Measurements from ENCODE around the gene KCNJ10.

KCNJ10 gene

GRCh38 chr1:160020196-160020595 lies 49.8 kb downstream of the KCNJ10 start:
- no peak for DNase-seq

GRCh38 chr1:160018900-160019299 lies 51.1 kb downstream of the KCNJ10 start:
- no peak for DNase-seq

- DNase-seq = no peak
These were observed 51.6 kb downstream of the KCNJ10 start for GRCh38 chr1:160018347-160018746.

GRCh38 chr1:160017592-160017991 lies 52.4 kb downstream of the KCNJ10 start:
- DNase-seq = no peak

DNA sequence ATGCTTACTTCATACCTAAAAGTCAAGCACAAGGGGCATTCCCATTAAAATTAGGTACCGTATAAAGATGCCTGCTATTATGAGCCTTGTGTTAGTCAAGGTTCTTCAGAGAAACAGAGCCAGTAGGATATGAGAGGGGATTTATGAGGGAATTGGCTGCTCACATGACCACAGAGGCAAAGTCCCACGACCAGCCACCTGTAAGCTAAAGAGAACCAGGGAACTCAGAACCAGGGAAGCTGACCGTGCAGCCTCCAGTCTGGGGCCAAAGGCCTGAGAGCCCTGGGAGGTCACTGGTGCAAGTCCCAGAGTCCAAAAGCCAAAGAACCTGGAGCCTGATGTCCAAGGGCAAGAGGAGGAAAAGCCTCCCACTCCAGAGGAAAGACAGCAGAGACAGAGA lies 58.2 kb downstream of the KCNJ10 start:
- DNase-seq = no peak

GRCh38 chr1:160009801-160010200 lies 60.2 kb downstream of the KCNJ10 start:
- no peak for DNase-seq

GRCh38 chr1:160009081-160009480 lies 60.9 kb downstream of the KCNJ10 start:
- DNase-seq = no peak

DNA sequence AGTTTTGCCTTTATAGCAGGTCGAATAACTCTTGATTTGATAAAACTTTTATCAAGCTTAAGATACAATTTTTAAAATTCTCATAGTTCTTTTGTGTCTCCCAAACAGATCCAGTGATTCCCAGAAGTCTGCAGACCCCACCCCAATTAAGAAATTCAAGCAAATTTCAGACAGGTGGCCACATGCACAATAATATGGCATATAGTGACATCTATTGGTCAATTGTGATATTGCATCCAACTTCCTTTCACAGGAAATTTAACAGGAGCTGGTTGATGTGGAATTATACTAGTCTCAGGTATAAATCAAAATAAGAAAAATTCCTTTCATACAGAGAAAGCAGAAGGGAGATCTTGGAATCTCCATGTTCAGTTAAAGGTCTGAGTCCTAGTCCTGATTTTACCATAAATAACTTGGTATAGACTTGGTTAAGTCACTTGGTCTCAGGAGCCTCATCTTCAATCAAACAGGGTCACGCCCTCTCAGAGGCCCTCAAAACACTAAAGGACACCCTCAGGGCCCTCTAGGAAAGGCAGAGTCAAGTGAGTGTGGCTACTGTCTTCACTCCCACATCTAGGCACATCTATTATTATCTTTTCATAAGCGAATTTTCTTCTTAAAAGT lies 62.3 kb downstream of the KCNJ10 start:
- DNase-seq = no peak

DNA sequence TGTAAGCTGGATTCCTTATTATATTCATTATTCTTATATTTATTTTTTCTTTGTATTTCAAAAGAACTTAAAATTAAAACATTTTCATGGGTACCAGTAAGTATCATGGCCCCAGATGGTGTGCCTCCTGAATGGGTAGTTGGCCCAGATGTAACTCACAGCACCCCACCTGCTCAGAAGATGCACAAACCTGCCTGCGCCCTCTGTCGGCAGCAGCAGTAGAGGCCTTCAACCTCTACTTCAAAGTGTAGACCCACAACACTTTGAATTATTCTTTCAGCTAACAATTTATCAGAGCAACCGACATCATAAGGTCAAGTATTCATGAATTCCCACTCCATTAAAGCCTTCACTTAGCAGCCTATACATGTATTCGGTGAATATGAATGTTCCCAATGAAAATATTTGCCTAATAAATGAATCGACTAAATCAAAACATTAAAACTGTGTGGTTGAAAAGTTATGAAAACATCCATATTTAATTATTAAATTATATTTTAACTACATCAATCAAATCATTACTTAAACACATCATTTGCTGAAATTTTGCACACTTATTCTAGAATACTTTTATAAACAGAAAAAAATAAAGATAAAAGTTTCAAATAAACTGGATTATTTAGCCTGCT lies 63.5 kb downstream of the KCNJ10 start:
- peak; percentile 43 for DNase-seq

- no peak for DNase-seq
These were observed 64.9 kb downstream of the KCNJ10 start for GRCh38 chr1:160005070-160005469.

GRCh38 chr1:160004425-160004824 lies 65.5 kb downstream of the KCNJ10 start:
- DNase-seq = no peak

DNA sequence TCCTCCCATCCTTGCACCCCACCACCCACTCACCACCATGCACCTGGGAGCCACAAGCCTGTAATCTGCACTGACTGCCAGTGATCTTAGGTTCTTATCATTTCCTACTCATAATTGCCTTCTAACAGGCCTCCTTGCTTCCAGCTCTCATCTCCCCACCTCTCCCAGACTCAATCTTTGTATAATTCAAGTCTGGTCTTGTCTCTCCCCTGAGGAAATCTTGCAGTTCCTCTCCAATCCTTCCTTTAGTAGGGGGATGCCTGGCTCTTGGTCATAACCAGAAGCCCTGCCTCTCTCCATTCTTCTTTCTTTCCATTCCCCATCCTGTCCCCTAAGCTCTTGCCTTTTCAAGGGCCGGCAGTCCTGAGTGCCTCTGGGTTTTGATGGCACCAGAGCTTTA lies 66.0 kb downstream of the KCNJ10 start:
- DNase-seq = no peak

DNA sequence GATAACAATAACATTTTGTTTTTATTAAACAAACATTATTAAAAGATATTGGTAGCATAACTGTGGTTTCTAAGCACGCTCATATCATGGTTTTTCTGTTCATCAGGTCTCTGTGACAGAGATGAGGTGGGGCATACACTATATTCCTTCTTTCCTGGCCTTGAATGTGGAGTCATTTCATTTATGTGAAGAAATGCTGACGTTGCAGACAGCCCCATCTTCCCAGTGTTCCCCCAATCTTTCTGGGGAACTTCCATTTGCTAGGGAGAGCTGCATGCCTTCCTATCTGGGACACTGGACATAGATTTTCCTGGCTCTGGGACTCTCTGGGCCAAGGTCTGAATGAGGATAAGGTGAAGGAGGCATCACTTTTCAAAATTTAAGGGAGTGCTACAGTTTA lies 68.5 kb downstream of the KCNJ10 start:
- no peak for DNase-seq

DNA sequence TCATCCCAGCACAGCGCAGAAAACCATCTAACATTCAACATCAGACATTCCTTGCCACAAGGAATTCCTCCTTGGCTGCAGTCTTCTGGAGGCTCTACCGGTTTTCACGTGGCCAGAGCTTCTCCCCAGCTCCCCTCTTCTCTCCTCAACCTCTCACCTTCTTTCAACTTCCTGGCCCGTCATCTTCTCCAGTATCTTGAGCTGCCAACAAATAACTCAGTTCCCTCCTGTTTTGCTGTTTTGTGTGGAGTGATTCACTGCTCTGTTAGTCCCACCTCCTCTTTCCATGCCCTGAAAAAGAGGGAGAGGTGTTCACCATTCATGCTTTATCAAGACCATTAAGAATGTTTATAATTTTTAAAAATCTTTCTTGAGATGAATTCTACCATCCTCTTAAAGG lies 70.8 kb downstream of the KCNJ10 start:
- no peak for DNase-seq

- no peak for DNase-seq
These were observed 73.3 kb downstream of the KCNJ10 start for GRCh38 chr1:159996653-159997052.

GRCh38 chr1:159994896-159995295 lies 75.1 kb downstream of the KCNJ10 start:
- no peak for DNase-seq

DNA sequence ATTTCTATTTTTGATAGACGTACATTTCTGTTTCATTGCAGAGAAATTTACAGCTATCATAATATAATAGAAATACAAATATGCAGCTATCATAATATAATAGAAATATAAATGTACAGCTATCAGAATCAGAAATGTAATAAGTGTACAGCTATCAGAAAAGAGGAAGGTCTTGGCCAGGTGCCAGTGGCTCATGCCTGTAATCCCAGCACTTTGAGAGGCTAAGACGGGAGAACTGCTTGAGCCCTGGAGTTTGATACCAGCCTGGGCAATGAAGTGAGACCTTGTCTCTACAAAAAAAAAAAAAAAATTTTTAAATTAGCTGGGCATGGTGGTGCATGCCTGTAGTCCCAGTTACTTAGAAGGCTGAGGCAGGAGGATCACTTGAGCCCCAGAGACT lies 76.0 kb downstream of the KCNJ10 start:
- DNase-seq = no peak

- DNase-seq = no peak
These were observed 77.8 kb downstream of the KCNJ10 start for GRCh38 chr1:159992161-159992560.

DNA sequence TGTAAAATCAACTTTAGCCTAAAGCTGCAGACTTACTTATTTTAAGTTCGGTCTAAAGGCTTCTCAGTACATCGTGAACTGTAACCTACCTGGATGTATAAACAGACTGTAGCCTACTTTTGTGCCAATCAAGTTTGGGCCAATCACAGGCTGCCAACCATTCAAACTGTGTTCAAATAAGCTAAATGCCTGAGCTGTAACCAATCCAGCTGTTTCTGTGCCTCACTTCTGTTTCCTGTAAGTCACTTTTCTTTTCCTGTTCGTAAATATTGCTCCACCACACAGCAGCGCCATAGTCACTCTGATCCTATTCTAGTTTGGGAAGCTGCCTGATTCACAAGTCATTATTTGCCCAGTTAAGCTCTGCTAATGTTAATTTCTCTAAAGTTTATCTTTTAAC lies 78.4 kb downstream of the KCNJ10 start:
- DNase-seq = no peak

DNA sequence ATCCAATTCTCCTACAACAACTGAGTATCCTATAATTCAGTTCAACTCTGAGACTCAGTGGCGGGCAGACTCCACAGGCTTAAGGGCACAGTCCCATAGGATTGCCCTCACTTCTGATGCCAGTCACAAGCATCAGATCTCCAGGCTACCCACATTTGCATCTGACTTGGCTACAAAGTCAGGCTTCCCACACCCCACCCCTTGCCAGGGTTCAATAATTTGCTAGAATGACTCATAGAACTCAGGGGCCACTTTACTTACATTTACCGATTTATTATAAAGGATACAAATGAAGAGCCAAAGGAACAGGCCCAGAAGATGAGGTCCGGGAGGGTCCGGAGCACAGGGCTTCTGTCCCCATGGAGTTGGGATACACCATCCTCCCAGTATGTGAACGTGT lies 80.0 kb downstream of the KCNJ10 start:
- no peak for DNase-seq

GRCh38 chr1:159989581-159989980 lies 80.4 kb downstream of the KCNJ10 start:
- no peak for DNase-seq

GRCh38 chr1:159988006-159988405 lies 82.0 kb downstream of the KCNJ10 start:
- no peak for DNase-seq

GRCh38 chr1:159987186-159987585 lies 82.8 kb downstream of the KCNJ10 start:
- DNase-seq = no peak

DNA sequence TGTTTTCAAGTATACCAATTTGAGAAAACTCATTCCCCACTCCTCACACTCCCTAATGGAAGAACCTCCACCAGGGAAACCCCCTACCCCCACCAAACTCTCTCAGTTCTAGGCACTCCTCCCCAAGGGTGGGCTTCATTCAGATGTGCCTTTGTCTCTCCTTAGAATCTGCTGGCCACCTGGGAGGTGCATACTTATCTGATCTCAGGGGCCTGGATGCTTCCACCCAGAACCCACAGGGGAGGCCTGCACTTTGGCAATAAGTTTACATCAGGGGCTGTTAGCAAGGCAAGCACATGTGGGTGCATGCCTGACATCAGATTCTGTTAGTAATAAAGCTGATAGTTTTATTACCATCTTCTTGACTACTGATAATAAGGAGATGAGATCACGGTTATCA lies 83.4 kb downstream of the KCNJ10 start:
- DNase-seq = no peak

GRCh38 chr1:159986093-159986492 lies 83.9 kb downstream of the KCNJ10 start:
- no peak for DNase-seq

Measured in NCI-H187 treated with DMSO at 0.1 percent for 48 hours (cell line).